WTC11 (cell line): ENCODE data around the gene TMEM147.

Experiments used
- ESRRA ChIP-seq: sonication (generic); formaldehyde crosslinking; IDR thresholded peaks from 2 replicates; pipeline ENCODE4 v1.8.1; 2022; ENCODE audit warnings: mild to moderate bottlenecking, missing genetic modification reagents, borderline replicate concordance
- SP1 ChIP-seq: sonication (generic); formaldehyde crosslinking; conservative IDR thresholded peaks from 2 replicates; pipeline ENCODE4 v1.8.1; 2022; ENCODE audit warnings: missing genetic modification reagents
- ZNF138 ChIP-seq: sonication (generic); formaldehyde crosslinking; conservative IDR thresholded peaks from 2 replicates; pipeline ENCODE4 v1.8.1; 2022; ENCODE audit warnings: mild to moderate bottlenecking, moderate library complexity, missing genetic modification reagents
- TF ChIP-seq, protein P1 (sequence below): fragments of 200-600 bp; IDR thresholded peaks from 2 replicates; pipeline ENCODE4 v1.8.0; 2022; ENCODE audit warnings: antibody characterized with exemption
- TF ChIP-seq, protein P2 (sequence below): sonication (generic); formaldehyde crosslinking; IDR thresholded peaks from 2 replicates; pipeline ENCODE4 v1.8.1; 2023; ENCODE audit warnings: mild to moderate bottlenecking, missing genetic modification reagents, moderate library complexity
- TF ChIP-seq, protein P3 (sequence below): sonication (generic); formaldehyde crosslinking; IDR thresholded peaks from 2 replicates; pipeline ENCODE4 v1.8.0; 2022; ENCODE audit warnings: mild to moderate bottlenecking, missing genetic modification reagents

DNA sequence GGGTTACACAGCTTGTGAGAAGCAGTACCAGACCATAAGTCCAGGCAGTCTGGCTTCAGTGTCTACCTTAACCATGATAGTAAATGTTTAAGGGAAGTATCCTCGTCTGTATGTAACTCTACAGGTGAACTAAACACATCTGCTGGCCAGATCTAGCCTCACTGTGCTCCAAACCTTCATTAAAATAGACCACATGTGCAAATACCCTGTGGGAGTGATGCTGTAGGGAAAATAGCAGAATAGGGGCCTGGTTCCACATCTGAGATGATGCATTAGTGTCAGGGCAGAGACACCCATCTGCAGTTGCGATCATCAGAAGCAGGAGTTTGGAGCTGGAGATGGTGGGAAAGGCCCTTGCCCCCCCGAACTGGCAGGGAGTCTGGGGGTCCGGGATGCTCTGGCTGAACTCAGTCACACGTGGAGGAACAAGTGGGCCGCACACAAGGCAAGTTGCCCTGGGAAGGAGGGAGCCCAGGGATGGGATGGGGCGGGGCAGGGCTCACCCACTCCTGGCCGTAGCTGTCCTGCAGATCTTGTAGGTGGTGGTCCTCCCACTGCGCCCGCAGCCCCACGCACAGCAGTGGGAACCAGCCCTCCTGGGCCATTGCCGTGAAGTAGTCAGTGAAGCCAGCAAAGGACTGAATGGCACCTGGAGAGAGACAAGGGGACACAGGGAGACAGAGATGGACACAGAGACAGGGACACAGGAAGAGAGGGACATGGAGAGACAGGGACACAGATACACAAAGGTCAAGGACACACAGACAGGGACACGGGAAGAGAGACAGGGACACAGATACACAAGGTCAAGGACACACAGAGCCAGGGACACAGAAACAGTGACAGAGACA, 7.3 kb downstream of the TMEM147 start:
- TF ChIP-seq, protein P1, sequence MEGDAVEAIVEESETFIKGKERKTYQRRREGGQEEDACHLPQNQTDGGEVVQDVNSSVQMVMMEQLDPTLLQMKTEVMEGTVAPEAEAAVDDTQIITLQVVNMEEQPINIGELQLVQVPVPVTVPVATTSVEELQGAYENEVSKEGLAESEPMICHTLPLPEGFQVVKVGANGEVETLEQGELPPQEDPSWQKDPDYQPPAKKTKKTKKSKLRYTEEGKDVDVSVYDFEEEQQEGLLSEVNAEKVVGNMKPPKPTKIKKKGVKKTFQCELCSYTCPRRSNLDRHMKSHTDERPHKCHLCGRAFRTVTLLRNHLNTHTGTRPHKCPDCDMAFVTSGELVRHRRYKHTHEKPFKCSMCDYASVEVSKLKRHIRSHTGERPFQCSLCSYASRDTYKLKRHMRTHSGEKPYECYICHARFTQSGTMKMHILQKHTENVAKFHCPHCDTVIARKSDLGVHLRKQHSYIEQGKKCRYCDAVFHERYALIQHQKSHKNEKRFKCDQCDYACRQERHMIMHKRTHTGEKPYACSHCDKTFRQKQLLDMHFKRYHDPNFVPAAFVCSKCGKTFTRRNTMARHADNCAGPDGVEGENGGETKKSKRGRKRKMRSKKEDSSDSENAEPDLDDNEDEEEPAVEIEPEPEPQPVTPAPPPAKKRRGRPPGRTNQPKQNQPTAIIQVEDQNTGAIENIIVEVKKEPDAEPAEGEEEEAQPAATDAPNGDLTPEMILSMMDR = no peak
- TF ChIP-seq, protein P2, sequence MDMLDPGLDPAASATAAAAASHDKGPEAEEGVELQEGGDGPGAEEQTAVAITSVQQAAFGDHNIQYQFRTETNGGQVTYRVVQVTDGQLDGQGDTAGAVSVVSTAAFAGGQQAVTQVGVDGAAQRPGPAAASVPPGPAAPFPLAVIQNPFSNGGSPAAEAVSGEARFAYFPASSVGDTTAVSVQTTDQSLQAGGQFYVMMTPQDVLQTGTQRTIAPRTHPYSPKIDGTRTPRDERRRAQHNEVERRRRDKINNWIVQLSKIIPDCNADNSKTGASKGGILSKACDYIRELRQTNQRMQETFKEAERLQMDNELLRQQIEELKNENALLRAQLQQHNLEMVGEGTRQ (CRISPR knock-in tag) = no peak
- no peak for TF ChIP-seq ZNF138 (CRISPR knock-in tag)
- TF ChIP-seq SP1 (CRISPR knock-in tag) = no peak
- TF ChIP-seq ESRRA = no peak
- TF ChIP-seq, protein P3, sequence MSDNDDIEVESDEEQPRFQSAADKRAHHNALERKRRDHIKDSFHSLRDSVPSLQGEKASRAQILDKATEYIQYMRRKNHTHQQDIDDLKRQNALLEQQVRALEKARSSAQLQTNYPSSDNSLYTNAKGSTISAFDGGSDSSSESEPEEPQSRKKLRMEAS = no peak
